ENCODE results near the gene SLBP.

- TF ChIP-seq CTCF (IDR thresholded peaks at IDR 0.05) (no peak), POLR2AphosphoS5 (IDR thresholded peaks at IDR 0.05) (no peak)
These were observed 21.4 kb downstream of the SLBP start for GRCh38 chr4:1690698-1691097.
